Spinal cord (tissue), 10 donors: Measurements from ENCODE around the gene WASF3. TPM values are rescaled to one million over a fixed set of nuclear protein-coding genes. Genes with fewer than 3 reads are reported as not detected.

Experiments
- DNase-seq, 6 donors: peaks; one replicate each; pipeline versions ENCODE4 v3.0.0 to v3.0.0-alpha.2; 2013 to 2015; ENCODE audit warnings: low spot score in 6 of 6, low read depth in 4 of 6
- H3K27ac ChIP-seq: one replicate; pipeline ENCODE4 v1.5.1; 2013; ENCODE audit warnings: low read depth, low read length, control low read depth
- H3K27me3 ChIP-seq: one replicate; pipeline ENCODE4 v1.6.1; 2013; ENCODE audit warnings: low read length; ENCODE audit not compliant: control insufficient read depth, insufficient read depth
- H3K36me3 ChIP-seq: one replicate; pipeline ENCODE4 v1.6.1; 2013; ENCODE audit warnings: low read length; ENCODE audit not compliant: control insufficient read depth, insufficient read depth
- H3K4me1 ChIP-seq: one replicate; pipeline ENCODE4 v1.6.1; 2013; ENCODE audit warnings: low read length; ENCODE audit not compliant: control insufficient read depth, insufficient read depth
- H3K4me3 ChIP-seq: one replicate; pipeline ENCODE4 v1.5.1; 2013; ENCODE audit warnings: low read depth, low read length, control low read depth
- H3K9me3 ChIP-seq: one replicate; pipeline ENCODE4 v1.6.1; 2013; ENCODE audit warnings: low read length; ENCODE audit not compliant: control insufficient read depth, insufficient read depth
- WGBS: methylation state at CpG from one replicate; pipeline ENCODE4 v1.1.5; 2013; ENCODE audit warnings: missing lambda C conversion rate; ENCODE audit not compliant: insufficient coverage; 5-methylcytosine and 5-hydroxymethylcytosine counted together
- polyA plus RNA-seq, 2 donors: library from polyadenylated mRNA; unstranded; fragments of 120-200 nt; gene quantifications; one replicate each; pipeline ENCODE4 v1.2.1, GENCODE V29; 2013; ENCODE audit not compliant: insufficient read length in 2 of 2
- total RNA-seq, 2 donors: library from RNA; depleted of rRNA in 1 of 2; stranded (reverse); fragments of 120-200 nt in 1 of 2; fragments of >200 nt in 1 of 2; gene quantifications; one replicate each; pipeline versions ENCODE4 v1.2.3 to v1.2.4, GENCODE V29; 2013 to 2014
- donor health status: healthy.

WASF3 gene
- total and polyA plus RNA-seq, 4 donors: 19.5 to 68.8 (median 53.0) TPM

- DNase-seq: peak in 1 of 6 donors; percentile 26
- Histone ChIP-seq H3K27ac (no peak overlapping the region), H3K27me3 (no peaks in the 10 kb centered on the region), H3K4me1 (peaks cover 19% of the 10 kb centered on the region), H3K4me3 (no peak overlapping the region), H3K9me3 (no peaks in the 10 kb centered on the region), H3K36me3 (no peaks in the 10 kb centered on the region)
- no CpG with 5 or more reads among the region's 1 CpG for WGBS
Measured at GRCh38 chr13:26558987-26559386, 1.5 kb downstream of the WASF3 start.

DNA sequence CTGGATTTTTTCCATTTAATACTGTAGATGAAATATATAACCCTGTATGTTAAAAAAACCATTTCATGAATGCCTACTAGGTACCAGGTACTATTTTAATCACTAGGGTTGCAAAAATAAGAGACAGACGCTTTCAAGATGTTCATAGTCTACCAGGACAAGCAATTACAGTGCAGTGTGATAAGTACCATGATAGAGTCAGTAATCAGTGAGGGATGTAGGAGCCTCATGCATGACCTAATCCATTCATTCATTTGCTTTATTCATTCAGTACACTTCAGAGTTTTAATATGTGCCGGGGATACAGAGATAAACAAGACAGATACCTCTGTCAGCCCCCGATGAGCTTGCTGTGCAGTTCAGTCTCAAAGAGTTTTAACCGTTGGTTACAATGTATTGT is 3.0 kb downstream of the WASF3 start:
- H3K27me3 ChIP-seq: no peaks in the 10 kb centered on the region
- H3K4me1 ChIP-seq: peaks cover 19% of the 10 kb centered on the region
- H3K27ac ChIP-seq: no peak overlapping the region
- DNase-seq: no peak
- H3K9me3 ChIP-seq: no peaks in the 10 kb centered on the region
- no peak overlapping the region for H3K4me3 ChIP-seq
- 44% methylated on average over 2 of the region's 4 CpGs for WGBS
- H3K36me3 ChIP-seq: no peaks in the 10 kb centered on the region

DNA sequence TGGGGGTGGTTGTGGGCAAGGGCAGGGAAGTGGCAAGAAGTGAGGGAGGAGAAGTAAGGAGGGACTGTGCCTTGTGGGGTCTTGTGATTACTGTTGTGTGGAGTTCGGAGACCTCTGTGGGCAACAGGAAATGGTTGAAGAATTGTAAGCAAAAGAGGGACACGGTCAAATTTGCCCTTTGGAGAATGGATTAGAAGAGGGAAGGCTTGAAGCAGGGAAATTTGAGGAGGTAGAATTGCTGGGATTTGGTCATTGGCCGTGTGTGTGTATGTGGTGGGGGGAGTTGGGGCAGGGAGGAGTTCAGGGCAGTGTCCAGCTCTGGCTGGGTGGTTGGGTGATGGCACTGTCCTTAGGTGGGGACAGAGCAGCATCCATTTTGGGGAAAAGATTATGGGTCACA is 3.6 kb downstream of the WASF3 start:
- H3K9me3 ChIP-seq: no peaks in the 10 kb centered on the region
- H3K27ac ChIP-seq: no peak overlapping the region
- 50% methylated on average over 3 of the region's 3 CpGs for WGBS

GRCh38 chr13:26561651-26562511 is 4.4 kb downstream of the WASF3 start:
- peak overlapping the region; percentile 51 for H3K27ac ChIP-seq
- H3K4me1 ChIP-seq: peaks cover 18% of the 10 kb centered on the region
- no peaks in the 10 kb centered on the region for H3K36me3 ChIP-seq
- no peak overlapping the region for H3K4me3 ChIP-seq
- H3K27me3 ChIP-seq: no peaks in the 10 kb centered on the region
- no peaks in the 10 kb centered on the region for H3K9me3 ChIP-seq
- 22% methylated on average over 6 of the region's 8 CpGs for WGBS
- peak in 2 of 6 donors; percentile 39 to 41 for DNase-seq

More for the DNA sequence above, 3.6 kb downstream of the WASF3 start:
- no peak overlapping the region for H3K4me3 ChIP-seq
- H3K4me1 ChIP-seq: peaks cover 19% of the 10 kb centered on the region
- no peak for DNase-seq
- no peaks in the 10 kb centered on the region for H3K36me3 ChIP-seq
- no peaks in the 10 kb centered on the region for H3K27me3 ChIP-seq

GRCh38 chr13:26562512-26562890 is 5.0 kb downstream of the WASF3 start:
- Histone ChIP-seq H3K4me1 (peaks cover 15% of the 10 kb centered on the region), H3K4me3 (no peak overlapping the region), H3K27me3 (no peaks in the 10 kb centered on the region), H3K36me3 (no peaks in the 10 kb centered on the region), H3K9me3 (no peaks in the 10 kb centered on the region), H3K27ac (peak overlapping the region; percentile 51)
- DNase-seq: no peak
- 67% methylated on average over 1 of the region's 2 CpGs for WGBS

- H3K4me3 ChIP-seq: no peak overlapping the region
- no peaks in the 10 kb centered on the region for H3K9me3 ChIP-seq
- H3K27ac ChIP-seq: no peak overlapping the region
- no peaks in the 10 kb centered on the region for H3K27me3 ChIP-seq
- no peak for DNase-seq
- H3K36me3 ChIP-seq: no peaks in the 10 kb centered on the region
- peaks cover 15% of the 10 kb centered on the region for H3K4me1 ChIP-seq
Measured at GRCh38 chr13:26563713-26564112, 6.2 kb downstream of the WASF3 start.

DNA sequence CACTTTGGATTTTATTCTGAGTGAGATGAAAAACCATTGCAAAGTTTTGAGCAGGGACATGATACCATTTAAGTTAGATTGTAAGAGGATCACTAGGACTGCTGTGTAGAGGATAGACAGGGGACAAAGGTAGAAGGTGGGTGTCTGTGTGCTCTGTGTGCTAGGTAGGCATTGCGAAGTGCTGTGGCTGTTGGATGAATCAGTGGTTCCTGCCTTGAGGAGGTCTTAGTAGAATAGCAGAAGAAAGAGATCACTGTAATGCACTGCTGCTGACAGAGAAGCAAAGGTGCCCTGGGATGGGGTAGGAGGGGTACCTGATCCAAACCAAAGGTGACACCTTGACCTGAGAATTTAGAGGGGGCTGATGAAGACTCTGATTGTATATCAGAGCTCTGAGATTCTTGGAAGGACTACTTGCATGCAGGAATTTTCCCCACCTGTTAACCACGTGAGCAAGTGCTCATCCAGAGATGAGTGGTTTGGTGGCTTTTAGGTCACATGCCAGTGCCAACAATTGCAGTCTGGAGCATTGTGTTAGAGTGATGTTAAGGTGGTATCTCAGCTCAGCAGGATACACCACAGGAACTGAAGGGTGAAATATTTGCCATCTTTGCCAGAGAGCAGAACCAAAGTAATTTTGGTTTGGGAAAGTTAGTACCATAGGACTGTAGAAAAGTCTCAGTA is 10.8 kb downstream of the WASF3 start:
- DNase-seq: no peak
- WGBS: 82% methylated on average over 2 of the region's 2 CpGs
- Histone ChIP-seq H3K4me1 (no peaks in the 10 kb centered on the region), H3K36me3 (no peaks in the 10 kb centered on the region), H3K27me3 (no peaks in the 10 kb centered on the region), H3K27ac (no peak overlapping the region), H3K4me3 (no peak overlapping the region), H3K9me3 (peaks cover 1% of the 10 kb centered on the region)

- no CpG with 5 or more reads among the region's 3 CpGs for WGBS
- H3K27me3 ChIP-seq: no peaks in the 10 kb centered on the region
Measured at GRCh38 chr13:26571518-26571917, 14.0 kb downstream of the WASF3 start.

DNA sequence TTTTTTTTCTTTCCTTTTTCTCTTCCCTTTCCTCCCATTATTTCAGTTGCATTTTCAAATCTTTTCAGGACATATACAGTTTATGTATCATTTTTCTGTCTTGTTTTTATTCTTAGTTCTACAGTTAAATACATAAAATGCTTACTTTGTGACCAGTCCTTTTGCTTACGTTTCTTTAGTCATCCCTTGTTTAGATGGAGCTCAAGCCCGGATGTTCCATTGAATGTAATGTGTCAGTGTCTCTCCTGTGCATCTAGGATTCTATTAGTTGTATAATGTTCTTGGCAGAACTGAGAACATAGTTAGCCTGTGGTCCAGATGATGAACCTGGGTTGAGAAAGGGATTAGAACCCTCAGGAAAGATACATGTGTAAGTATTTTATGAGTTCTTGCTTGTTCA is 17.8 kb downstream of the WASF3 start:
- 85% methylated on average over 2 of the region's 2 CpGs for WGBS
- Histone ChIP-seq H3K36me3 (no peaks in the 10 kb centered on the region), H3K27me3 (no peaks in the 10 kb centered on the region), H3K9me3 (no peaks in the 10 kb centered on the region), H3K4me3 (no peak overlapping the region), H3K4me1 (no peaks in the 10 kb centered on the region), H3K27ac (no peak overlapping the region)
- DNase-seq: no peak

More at GRCh38 chr13:26571518-26571917, 14.0 kb downstream of the WASF3 start:
- no peak overlapping the region for H3K4me3 ChIP-seq
- H3K36me3 ChIP-seq: no peaks in the 10 kb centered on the region
- H3K27ac ChIP-seq: no peak overlapping the region
- H3K9me3 ChIP-seq: peaks cover 1% of the 10 kb centered on the region
- H3K4me1 ChIP-seq: no peaks in the 10 kb centered on the region
- no peak for DNase-seq

DNA sequence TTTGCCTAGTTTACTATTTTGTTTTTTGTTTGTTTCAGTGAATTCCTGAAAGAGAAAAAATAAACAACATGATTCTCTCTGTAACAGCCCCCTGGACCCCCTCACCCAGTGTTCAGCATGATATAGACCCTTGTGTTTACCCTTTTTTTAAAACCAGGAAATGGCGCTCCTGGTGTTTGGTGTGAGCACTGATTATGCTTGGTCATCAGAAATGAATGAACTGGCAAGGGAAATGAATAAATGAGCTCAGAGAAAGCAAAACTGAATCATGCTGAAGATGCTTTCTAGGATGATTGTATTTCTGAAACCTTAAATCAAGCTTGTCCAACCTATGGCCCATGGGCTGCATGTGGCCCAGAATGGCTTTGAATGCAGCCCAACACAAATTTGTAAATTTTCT is 22.1 kb downstream of the WASF3 start:
- Histone ChIP-seq H3K27ac (no peak overlapping the region), H3K36me3 (no peaks in the 10 kb centered on the region), H3K4me1 (no peaks in the 10 kb centered on the region), H3K4me3 (no peak overlapping the region), H3K9me3 (no peaks in the 10 kb centered on the region), H3K27me3 (no peaks in the 10 kb centered on the region)
- WGBS: no CpG with 5 or more reads among the region's 1 CpG
- no peak for DNase-seq
